ENCODE data around the gene LSM4. TPM values are rescaled to one million over a fixed set of nuclear protein-coding genes. Genes with fewer than 3 reads are reported as not detected.

Gene LSM4
- total and polyA plus RNA-seq, 2 of the 4 experiments (the other 2 are of a cell fraction), result 44.8 to 118 TPM

- Histone ChIP-seq H3K14ac (replicated peaks; ENCODE audit: low read depth, low read length) (peak overlapping the region; percentile 77; the same call in 1 of the 2 replicates), H4K20me1 (ENCODE audit: insufficient read depth, low read length) (peaks cover 58% of the 10 kb centered on the region), H3K56ac (ENCODE audit: extremely low read depth, insufficient read depth, low read length) (peak overlapping the region; percentile 46), H3K18ac (ENCODE audit: low read depth, low read length) (no peak overlapping the region), H2BK120ac (ENCODE audit: low read depth, low read length) (no peak overlapping the region), H3K27ac (ENCODE audit: insufficient read depth, low read length) (peak overlapping the region; percentile 43), H3K23ac (ENCODE audit: low read depth, low read length) (peak overlapping the region; percentile 49), H3K36me3 (ENCODE audit: control insufficient read depth, insufficient read depth, low read length) (peaks cover 14% of the 10 kb centered on the region), H3K4ac (ENCODE audit: low read depth, low read length) (peak overlapping the region; percentile 83; the same call in 1 of the 2 replicates), H2BK20ac (ENCODE audit: low read depth, low read length) (no peak overlapping the region), H4K8ac (ENCODE audit: low read depth in 2 of 2, low read length in 2 of 2) (0 out of 4 replicates have a peak overlapping the region, but pooled peaks of 1 of the 2 experiments have one; percentile 37), H3K9ac (ENCODE audit: low read depth, low read length) (peak overlapping the region; percentile 84), H3K4me3 (ENCODE audit: insufficient read depth, low read depth, low read length) (peak overlapping the region; percentile 95), H4K91ac (ENCODE audit: insufficient read depth, low read depth, low read length) (no peak overlapping the region), H2AFZ (replicated peaks; ENCODE audit: low read length, poor library complexity) (peak overlapping the region; percentile 16), H3K27me3 (ENCODE audit: control insufficient read depth, insufficient read depth, low read length) (no peaks in the 10 kb centered on the region), H2AK5ac (ENCODE audit: low read depth, low read length) (peak overlapping the region; percentile 80; the same call in 1 of the 2 replicates), H2AK9ac (replicated peaks; ENCODE audit: low read depth, low read length, poor library complexity) (peak overlapping the region; percentile 77), H3K9me3 (ENCODE audit: control insufficient read depth, insufficient read depth, low read length) (no peaks in the 10 kb centered on the region), H2BK15ac (ENCODE audit: low read depth, low read length) (no peak overlapping the region), H4K5ac (ENCODE audit: low read depth, low read length) (no peak overlapping the region), H3K9me1 (ENCODE audit: insufficient read depth, low read length) (peaks cover 8% of the 10 kb centered on the region), H3K79me1 (ENCODE audit: low read depth in 1 of 2, low read length in 2 of 2) (peaks cover 7 to 66% of the 10 kb centered on the region in 2 experiments; a peak in 3 of 4 replicates), H2BK5ac (ENCODE audit: low read depth, low read length, poor library complexity, severe bottlenecking) (no peak overlapping the region), H3K4me2 (ENCODE audit: low read depth, low read length) (peak overlapping the region; percentile 86), H3K4me1 (ENCODE audit: control insufficient read depth, insufficient read depth, low read length) (peaks cover 28% of the 10 kb centered on the region)
- WGBS, 2 experiments (ENCODE audit: extremely low coverage in 2 of 2, insufficient read length in 1 of 2), result 0% methylated on average over 3 of the region's 5 CpGs; no CpG with 5 or more reads in 1 of the 2 experiments
- TF ChIP-seq FOS (IDR thresholded peaks at IDR 0.05; ENCODE audit: low read depth, low read length), result no peak
- BruUV-seq (replicated peaks), result no TSS peak
- dilution Hi-C loops (cut with HindIII; ENCODE audit: low sequenced_read_pairs, unreplicated experiment), result no loop called here
- intact Hi-C loops (cut with micrococcal nuclease), result loop anchor here (1.0 to 5.0 kb wide), 4 partner anchors 44 to 138 kb away; partner anchors contain the start of genes LSM4 and SSBP4
- CTCF ChIA-PET, result interaction anchor here (0.6 to 4.8 kb wide), 23 partner anchors 9 to 140 kb away, joined by 3 to 49 read pairs (median 4); partner anchors contain the start of genes LSM4 and SSBP4
- POLR2A ChIA-PET (ENCODE audit: unreplicated experiment), result interaction anchor here (0.5 to 1.6 kb wide), 7 partner anchors 21 to 1064 kb away, joined by 3 to 30 read pairs (median 5); partner anchors contain the start of genes LSM4 and USE1
- in situ Hi-C loops (cut with MboI; ENCODE audit: low sequenced_read_pairs), result loop anchor here (5.0 to 10.0 kb wide), 2 partner anchors 43 to 126 kb away; partner anchors contain the start of gene LSM4
- DNase-seq (no peak), ATAC-seq (ENCODE audit: low read depth) (no peak)
Observed at GRCh38 chr19:18279266-18279515, 43.7 kb downstream of the LSM4 start.

Data from IMR-90 (cell line).